NB4 (cell line): ENCODE measurements around the gene NIPAL4.

Source experiments
- DNase-seq: peaks from one replicate; pipeline ENCODE4 v3.0.0; 2010; ENCODE audit warnings: low read depth
- H3K4me3 ChIP-seq: one replicate; pipeline ENCODE4 v1.5.1; 2011; ENCODE audit warnings: mild to moderate bottlenecking, low read depth, low read length, moderate library complexity
- MAX ChIP-seq: IDR thresholded peaks from 2 replicates; pipeline ENCODE4 v1.6.1; 2011; ENCODE audit warnings: low read depth, low read length
- MYC ChIP-seq: IDR thresholded peaks from 2 replicates; pipeline ENCODE4 v1.6.1; 2011; ENCODE audit warnings: low read depth, low read length
- POLR2A ChIP-seq: IDR thresholded peaks from 2 replicates; pipeline ENCODE4 v1.6.1; 2011; ENCODE audit warnings: mild to moderate bottlenecking; ENCODE audit not compliant: insufficient read length; ENCODE audit errors: extremely low read depth
- TF ChIP-seq, protein P1 (sequence below): IDR thresholded peaks from one replicate; pipeline ENCODE4 v1.5.1; 2012; ENCODE audit warnings: low read depth, low read length

Gene NIPAL4

GRCh38 chr5:157513182-157513581 lies 53.2 kb downstream of the NIPAL4 start:
- no peak for DNase-seq
- TF ChIP-seq, protein P1, sequence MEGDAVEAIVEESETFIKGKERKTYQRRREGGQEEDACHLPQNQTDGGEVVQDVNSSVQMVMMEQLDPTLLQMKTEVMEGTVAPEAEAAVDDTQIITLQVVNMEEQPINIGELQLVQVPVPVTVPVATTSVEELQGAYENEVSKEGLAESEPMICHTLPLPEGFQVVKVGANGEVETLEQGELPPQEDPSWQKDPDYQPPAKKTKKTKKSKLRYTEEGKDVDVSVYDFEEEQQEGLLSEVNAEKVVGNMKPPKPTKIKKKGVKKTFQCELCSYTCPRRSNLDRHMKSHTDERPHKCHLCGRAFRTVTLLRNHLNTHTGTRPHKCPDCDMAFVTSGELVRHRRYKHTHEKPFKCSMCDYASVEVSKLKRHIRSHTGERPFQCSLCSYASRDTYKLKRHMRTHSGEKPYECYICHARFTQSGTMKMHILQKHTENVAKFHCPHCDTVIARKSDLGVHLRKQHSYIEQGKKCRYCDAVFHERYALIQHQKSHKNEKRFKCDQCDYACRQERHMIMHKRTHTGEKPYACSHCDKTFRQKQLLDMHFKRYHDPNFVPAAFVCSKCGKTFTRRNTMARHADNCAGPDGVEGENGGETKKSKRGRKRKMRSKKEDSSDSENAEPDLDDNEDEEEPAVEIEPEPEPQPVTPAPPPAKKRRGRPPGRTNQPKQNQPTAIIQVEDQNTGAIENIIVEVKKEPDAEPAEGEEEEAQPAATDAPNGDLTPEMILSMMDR: no peak
- TF ChIP-seq MAX: no peak
- no peak for TF ChIP-seq MYC
- TF ChIP-seq POLR2A: no peak
- no peak overlapping the region for H3K4me3 ChIP-seq

DNA sequence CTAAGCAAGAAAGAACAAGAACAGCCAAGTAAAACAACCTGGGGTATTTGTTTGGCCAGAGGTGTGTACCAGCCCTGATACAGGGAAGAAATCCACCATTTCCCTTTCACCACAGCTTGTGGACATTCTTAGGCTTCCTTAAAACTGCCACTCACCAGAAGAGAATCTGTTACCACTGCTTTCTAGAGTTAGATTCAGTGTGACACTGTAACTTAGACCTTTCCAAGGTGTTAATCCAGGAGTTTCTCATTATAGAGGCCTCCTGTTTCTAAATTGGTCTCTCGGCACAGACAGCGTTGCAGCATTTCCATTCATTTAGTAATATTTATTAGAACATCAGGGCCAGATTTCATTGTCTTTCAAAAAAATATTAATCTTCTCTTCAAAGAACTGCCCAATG lies 55.0 kb downstream of the NIPAL4 start:
- TF ChIP-seq MAX (no peak), MYC (no peak), POLR2A (no peak)
- TF ChIP-seq, protein P1: no peak
- DNase-seq: no peak
- H3K4me3 ChIP-seq: no peak overlapping the region

DNA sequence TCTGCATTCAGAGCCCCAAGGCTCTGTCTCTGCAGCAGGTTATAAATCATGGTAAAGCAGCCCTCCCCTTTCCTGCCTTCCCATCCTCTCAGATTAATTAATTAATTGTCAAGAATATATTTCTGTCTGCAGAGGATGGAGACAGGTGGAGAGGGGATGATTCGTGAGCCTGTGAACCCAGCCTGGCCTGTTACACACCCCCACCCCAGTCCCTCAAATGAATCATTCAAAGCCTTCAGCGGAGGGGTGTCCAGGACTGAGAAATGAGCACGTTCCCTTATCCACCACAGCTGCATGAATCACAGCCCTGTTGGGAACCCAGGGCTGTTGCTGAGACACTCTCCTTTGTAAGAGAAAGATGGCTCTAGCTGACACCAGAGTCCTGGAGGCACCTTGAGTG lies 56.0 kb downstream of the NIPAL4 start:
- TF ChIP-seq MYC (no peak), MAX (no peak), POLR2A (no peak)
- TF ChIP-seq, protein P1: no peak
- no peak overlapping the region for H3K4me3 ChIP-seq
- DNase-seq: no peak

DNA sequence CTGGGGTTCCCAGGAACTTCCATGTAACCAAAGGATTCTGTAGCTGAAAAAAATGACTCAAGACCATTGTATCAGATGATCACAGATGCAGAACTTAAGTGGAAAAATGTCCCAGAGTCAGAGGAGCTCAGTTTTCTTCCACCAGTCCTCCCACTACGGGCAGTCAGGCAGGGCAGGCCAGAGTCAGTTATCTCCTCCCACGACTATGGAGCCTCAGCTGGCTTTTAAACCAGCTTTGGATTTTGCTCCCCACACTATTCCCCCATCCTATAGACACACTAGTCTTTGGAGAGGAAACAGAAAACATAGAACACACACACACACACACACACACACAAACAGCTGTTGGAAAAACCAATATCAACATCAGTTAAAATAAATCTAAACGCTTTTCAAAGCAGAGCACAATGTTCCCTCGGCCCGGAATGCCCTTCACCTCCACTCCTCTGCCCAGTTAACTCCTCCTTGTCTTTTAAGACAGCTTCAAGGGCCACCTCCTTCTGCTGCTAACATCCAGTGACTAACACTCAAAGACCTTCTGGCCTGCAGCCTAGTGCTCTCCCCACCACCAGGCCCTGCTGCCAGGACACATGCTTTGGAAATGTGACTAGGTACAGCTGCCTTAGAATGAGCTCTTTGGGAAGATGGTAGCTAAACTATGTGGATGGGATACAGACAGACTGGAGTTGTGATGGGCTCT lies 56.8 kb downstream of the NIPAL4 start:
- no peak for DNase-seq
- H3K4me3 ChIP-seq: no peak overlapping the region
- TF ChIP-seq MYC: no peak
- TF ChIP-seq MAX: no peak
- TF ChIP-seq POLR2A: no peak
- TF ChIP-seq, protein P1: no peak

DNA sequence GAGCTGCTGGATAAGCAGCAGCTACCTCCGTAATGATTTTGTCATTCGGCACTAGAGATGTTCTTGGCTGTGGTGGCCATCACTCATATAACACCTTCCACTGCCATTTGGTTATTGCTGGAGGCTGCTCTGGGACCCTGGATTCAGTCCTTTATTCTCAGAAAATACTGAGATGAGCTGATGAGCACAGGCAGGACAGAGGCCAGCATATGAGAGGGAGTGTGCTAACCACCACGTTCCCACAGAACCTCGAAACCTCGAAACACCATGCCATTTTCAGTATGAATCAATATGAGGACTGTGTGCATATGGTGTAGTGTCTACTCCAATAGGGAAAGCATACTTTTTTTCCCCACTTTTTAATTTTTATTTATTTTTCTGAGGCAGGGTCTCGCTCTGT lies 59.0 kb downstream of the NIPAL4 start:
- no peak for TF ChIP-seq MYC
- TF ChIP-seq MAX: no peak
- TF ChIP-seq, protein P1: no peak
- TF ChIP-seq POLR2A: no peak
- H3K4me3 ChIP-seq: no peak overlapping the region
- no peak for DNase-seq
